Right lobe of liver (tissue), 6 donors: ENCODE measurements around the gene RPS5. TPM values are rescaled to one million over a fixed set of nuclear protein-coding genes. Genes with fewer than 3 reads are reported as not detected.

Experiments
- ATAC-seq, 4 donors: fragments of 200-7000 bp; cut with Tn5 transposase; one replicate each; pipeline ENCODE4 v1.9.1; 2020; ENCODE audit warnings: mild to moderate bottlenecking in 4 of 4, moderate library complexity in 4 of 4
- DNase-seq, 3 donors: peaks; one replicate each; pipeline ENCODE4 v3.0.0-alpha.2; 2020
- H3K27ac ChIP-seq, 3 donors: fragments of 200-600 bp; one replicate each; pipeline ENCODE4 v1.8.0; 2022
- H3K27me3 ChIP-seq, 2 donors: fragments of 200-600 bp; one replicate each; pipeline ENCODE4 v1.8.0; 2022
- H3K36me3 ChIP-seq, 4 donors: fragments of 200-600 bp; sonication (generic) in 1 of 4; one replicate each; pipeline versions ENCODE4 v1.5.1 to v1.8.0; 2017 to 2022; ENCODE audit warnings: control low read depth in 1 of 4
- H3K4me1 ChIP-seq, 4 donors: fragments of 200-600 bp; sonication (generic) in 1 of 4; one replicate each; pipeline versions ENCODE4 v1.5.1 to v1.8.0; 2017 to 2022; ENCODE audit warnings: control low read depth in 1 of 4
- H3K4me3 ChIP-seq, 3 donors: fragments of 200-600 bp; one replicate each; pipeline ENCODE4 v1.8.0; 2022
- H3K9me3 ChIP-seq, 4 donors: fragments of 200-600 bp; sonication (generic) in 1 of 4; one replicate each; pipeline versions ENCODE4 v1.5.1 to v1.8.0; 2017 to 2022; ENCODE audit warnings: control low read depth in 1 of 4
- POLR2A ChIP-seq: fragments of 450-650 bp; IDR thresholded peaks from one replicate; pipeline ENCODE4 v1.6.1; 2017; ENCODE audit warnings: antibody characterized with exemption, mild to moderate bottlenecking
- WGBS: methylation state at CpG from one replicate; pipeline ENCODE4 v1.1.6; 2018; ENCODE audit warnings: low coverage, low lambda C conversion rate; ENCODE audit not compliant: insufficient coverage; ENCODE audit errors: missing lambda C conversion rate; 5-methylcytosine and 5-hydroxymethylcytosine counted together
- intact Hi-C, 2 donors: fragments of 100-400 bp; cut with DNase I; formaldehyde crosslinking; loops; one replicate each; pipeline versions ENCODE4 v1.11.2 to v1.14.1; 2022
- total RNA-seq, 6 experiments: library from RNA; depleted of rRNA in 2 of 6; stranded (reverse); fragments of >200 nt in 2 of 6; fragmentation: NEBNext Ultra II Directional in 3 of 6; extraction: Animal tissue kit (Norgen Biotek cat#: 25700) in 3 of 6; gene quantifications; one replicate each; pipeline versions ENCODE4 v1.1.0 to v1.2.4, GENCODE V29; 2016 to 2023
- TF ChIP-seq, protein P1 (sequence below), 4 donors: fragments of 200-600 bp in 3 of 4; fragments of 450-650 bp in 1 of 4; IDR thresholded peaks; one replicate each; pipeline versions ENCODE4 v1.5.1 to v1.8.0; 2016 to 2022; ENCODE audit warnings: antibody characterized with exemption in 4 of 4, mild to moderate bottlenecking in 2 of 4
- donor health status: DM: no; HTN: yes; CAD: no.
- donor health status: DM: no; HTN: no; CAD: no.
- donor health status: DM: no; HTN: no; CAD: no.
- donor health status: DM: no; HTN: yes; CAD: no.
- donor health status: DM: no; HTN: yes; CAD: no.

RPS5 gene
- total RNA-seq, 6 experiments from 2014 or later, result 274 to 637 (median 304) TPM

DNA sequence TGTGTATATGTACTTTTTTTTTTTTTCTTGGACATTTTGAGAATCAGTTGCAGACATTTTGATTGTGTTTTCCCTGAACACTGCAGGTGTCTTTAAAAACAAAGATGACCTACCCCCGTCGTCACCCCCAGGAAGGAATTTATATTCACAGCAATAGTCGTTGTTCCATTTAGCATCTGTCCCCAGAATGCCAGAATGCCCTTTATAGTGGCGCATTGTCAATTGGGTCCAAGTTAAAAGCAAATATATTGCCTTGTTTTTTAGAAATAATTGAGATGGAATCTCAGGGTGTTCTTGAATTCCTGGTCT lies 6.6 kb downstream of the RPS5 start:
- ATAC-seq (no peak), DNase-seq (no peak)
- Histone ChIP-seq H3K27ac (no peak overlapping the region), H3K4me3 (no peak overlapping the region), H3K4me1 (no peaks in the 10 kb centered on the region), H3K36me3 (peaks cover 0 to 44% (median 21%) of the 10 kb centered on the region in 4 donors), H3K27me3 (no peaks in the 10 kb centered on the region), H3K9me3 (no peaks in the 10 kb centered on the region)
- 89% methylated on average over 4 of the region's 4 CpGs for WGBS
- no peak for TF ChIP-seq POLR2A
- TF ChIP-seq, protein P1, sequence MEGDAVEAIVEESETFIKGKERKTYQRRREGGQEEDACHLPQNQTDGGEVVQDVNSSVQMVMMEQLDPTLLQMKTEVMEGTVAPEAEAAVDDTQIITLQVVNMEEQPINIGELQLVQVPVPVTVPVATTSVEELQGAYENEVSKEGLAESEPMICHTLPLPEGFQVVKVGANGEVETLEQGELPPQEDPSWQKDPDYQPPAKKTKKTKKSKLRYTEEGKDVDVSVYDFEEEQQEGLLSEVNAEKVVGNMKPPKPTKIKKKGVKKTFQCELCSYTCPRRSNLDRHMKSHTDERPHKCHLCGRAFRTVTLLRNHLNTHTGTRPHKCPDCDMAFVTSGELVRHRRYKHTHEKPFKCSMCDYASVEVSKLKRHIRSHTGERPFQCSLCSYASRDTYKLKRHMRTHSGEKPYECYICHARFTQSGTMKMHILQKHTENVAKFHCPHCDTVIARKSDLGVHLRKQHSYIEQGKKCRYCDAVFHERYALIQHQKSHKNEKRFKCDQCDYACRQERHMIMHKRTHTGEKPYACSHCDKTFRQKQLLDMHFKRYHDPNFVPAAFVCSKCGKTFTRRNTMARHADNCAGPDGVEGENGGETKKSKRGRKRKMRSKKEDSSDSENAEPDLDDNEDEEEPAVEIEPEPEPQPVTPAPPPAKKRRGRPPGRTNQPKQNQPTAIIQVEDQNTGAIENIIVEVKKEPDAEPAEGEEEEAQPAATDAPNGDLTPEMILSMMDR (IDR thresholded peaks at IDR 0.05), result no peak
- intact Hi-C loops, result no loop called here

DNA sequence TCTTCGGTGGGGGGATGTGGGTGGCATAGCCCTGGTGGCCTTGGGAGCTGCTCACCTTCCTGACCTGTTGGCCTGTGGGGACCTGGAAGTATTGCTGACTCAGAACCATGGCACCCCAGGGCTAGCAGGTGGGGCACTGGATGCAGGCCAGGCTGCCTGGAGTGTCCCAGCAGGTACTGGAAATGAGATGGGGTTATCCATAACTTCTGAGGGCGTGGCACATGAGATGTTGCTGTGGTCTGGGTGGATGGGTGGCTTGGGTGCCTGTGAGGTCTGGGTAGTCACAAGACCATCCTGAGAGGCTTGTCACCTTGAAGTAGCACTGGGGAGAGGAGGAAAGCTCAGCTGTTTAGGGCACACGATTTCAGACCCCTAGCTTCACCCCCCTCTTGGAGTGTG lies 7.8 kb downstream of the RPS5 start:
- H3K27ac ChIP-seq, result no peak overlapping the region
- H3K27me3 ChIP-seq, result no peaks in the 10 kb centered on the region
- ATAC-seq (peak in 2 of 4 donors; percentile 7 to 17), DNase-seq (no peak)
- H3K4me1 ChIP-seq, result no peaks in the 10 kb centered on the region
- WGBS, result no CpG with 5 or more reads among the region's 3 CpGs
- no peaks in the 10 kb centered on the region for H3K9me3 ChIP-seq
- no peak for TF ChIP-seq POLR2A
- TF ChIP-seq, protein P1 (IDR thresholded peaks at IDR 0.05), result no peak
- intact Hi-C loops, result no loop called here
- H3K36me3 ChIP-seq, result peaks cover 0 to 36% (median 21%) of the 10 kb centered on the region in 4 donors
- H3K4me3 ChIP-seq, result no peak overlapping the region

DNA sequence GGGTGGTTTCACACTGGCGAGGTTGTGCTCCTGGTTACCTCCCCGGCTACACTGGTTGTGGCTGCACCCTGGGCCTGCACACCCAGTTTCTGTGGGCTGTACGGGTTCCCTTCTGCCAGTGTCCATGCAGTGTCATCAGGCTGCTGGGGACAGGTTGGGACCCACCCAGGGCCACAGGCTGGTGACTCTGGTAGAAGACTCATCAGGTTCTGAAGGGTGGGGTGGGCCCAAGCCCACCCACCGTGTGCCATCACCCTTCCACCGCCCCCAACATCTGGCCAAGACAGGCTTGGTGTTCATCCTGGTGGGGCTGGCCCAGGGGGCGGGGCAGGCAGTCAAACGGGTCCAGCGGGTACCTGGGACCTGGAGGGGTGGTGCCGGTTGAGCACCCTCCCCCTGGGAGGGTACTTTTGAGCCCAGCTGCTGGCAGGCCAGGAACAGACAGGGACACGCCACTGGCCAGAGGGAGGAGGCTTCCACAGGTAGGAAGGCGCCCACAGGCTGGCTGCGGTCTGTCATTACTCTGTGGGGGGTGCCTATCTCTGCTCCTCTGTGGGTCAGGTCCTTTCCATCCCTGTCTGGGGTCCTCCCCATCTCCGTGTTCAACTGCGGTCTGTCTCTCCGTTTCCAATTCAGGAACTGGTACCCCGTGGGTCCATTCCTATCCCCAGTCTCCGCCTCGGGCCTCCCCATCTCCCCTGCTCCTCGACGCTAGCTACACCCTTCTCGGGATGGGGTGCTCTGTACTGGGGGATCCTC lies 8.3 kb downstream of the RPS5 start, which contains the start of gene RNF225:
Gene RNF225, plus strand, starts transcription at position 437 of the 759 bp plus-strand sequence. CDS start 434 bp downstream, outside the sequence.
- H3K36me3 ChIP-seq, result peaks cover 0 to 34% (median 21%) of the 10 kb centered on the region in 4 donors
- DNase-seq, result no peak
- intact Hi-C loops, result no loop called here
- no peaks in the 10 kb centered on the region for H3K27me3 ChIP-seq
- whole genome bisulfite sequencing, result 30% methylated on average over 11 of the region's 21 CpGs
- peak; percentile 28 to 52 (median 41) for ATAC-seq
- H3K9me3 ChIP-seq, result no peaks in the 10 kb centered on the region
- peak; percentile 6 for TF ChIP-seq POLR2A
- TF ChIP-seq, protein P1 (IDR thresholded peaks at IDR 0.05), result no peak
- H3K4me1 ChIP-seq, result no peaks in the 10 kb centered on the region
- no peak within 1 kb of the TSS for H3K27ac ChIP-seq
- H3K4me3 ChIP-seq, result no peak within 1 kb of the TSS

DNA sequence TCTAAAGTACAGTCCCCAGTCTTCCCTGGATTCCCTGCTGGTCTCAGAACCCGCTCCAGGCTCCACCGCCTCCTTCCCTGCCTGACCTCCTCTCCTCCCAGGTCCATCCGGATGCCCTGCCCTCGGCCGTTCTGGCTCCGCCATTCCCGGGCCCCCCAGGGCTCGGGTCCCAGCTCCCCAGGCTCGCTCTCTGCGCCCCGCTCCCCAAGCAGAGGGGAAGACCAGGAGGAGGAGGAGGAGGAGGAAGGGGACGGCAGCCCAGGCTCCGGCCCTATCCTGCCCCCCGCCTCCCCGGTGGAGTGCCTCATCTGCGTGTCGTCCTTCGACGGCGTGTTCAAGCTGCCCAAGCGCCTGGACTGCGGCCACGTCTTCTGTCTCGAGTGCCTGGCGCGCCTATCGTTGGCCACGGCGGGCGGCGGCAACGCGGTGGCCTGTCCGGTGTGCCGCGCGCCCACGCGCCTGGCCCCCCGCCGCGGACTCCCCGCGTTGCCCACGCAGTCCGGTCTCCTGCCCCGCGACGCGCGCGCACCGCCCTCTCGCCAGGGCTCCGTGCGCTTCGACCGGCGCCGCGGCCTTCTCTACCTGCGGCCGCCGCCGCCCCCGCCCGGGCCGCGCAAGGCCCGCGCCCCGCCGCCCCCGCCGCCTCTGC lies 9.0 kb downstream of the RPS5 start:
- DNase-seq (no peak), ATAC-seq (peak in 1 of 4 donors; percentile 16)
- H3K4me1 ChIP-seq, result peaks cover 0 to 5% (median 2%) of the 10 kb centered on the region in 4 donors
- 7% methylated on average over 27 of the region's 75 CpGs for WGBS
- no peak overlapping the region for H3K27ac ChIP-seq
- peaks cover 0 to 31% (median 20%) of the 10 kb centered on the region in 4 donors for H3K36me3 ChIP-seq
- H3K4me3 ChIP-seq, result no peak overlapping the region
- TF ChIP-seq, protein P1 (IDR thresholded peaks at IDR 0.05), result no peak
- TF ChIP-seq POLR2A, result no peak
- intact Hi-C loops, result no loop called here
- no peaks in the 10 kb centered on the region for H3K9me3 ChIP-seq
- H3K27me3 ChIP-seq, result no peaks in the 10 kb centered on the region
